ENCODE measurements around the gene SCLY. TPM values are rescaled to one million over a fixed set of nuclear protein-coding genes. Genes with fewer than 3 reads are reported as not detected.

SCLY gene
- 109 TPM in 2 replicates for total RNA-seq

DNA sequence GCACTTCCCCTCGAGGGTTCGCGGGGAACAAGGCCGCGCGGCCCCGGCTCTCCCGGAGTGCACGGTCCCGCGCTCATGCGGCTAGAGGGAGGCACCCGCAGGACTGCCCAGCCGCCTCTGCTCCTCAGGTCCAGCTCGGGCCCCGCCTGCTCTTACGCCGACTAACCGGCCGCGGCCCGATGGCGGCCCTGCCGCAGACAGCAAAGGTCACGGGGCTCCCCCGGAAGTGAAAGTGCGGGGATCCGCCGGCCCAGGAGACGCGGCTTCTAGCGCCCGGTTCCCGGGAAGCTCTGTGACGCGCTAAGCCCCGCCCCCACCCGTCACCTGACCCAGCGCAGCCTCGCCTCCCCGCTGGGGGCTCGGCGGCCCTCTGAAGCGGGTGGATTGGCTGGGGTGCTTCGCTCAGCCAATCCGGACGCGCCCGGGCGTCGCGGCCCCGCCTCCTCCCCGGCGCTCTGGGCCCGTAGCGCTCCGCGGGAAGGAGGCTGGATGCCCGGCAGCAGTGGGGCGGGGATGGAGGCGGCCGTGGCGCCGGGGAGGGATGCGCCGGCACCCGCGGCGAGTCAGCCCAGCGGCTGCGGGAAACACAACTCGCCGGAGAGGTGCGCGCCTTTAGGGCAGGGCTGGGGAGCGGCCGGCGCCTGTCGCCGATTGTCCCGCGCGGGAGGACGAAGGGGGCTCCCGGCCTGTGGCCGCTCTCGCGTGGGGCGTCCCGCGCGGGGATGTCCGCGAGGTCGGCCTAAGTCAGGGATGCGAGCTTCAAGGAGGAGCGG, at the start of gene SCLY:
Gene SCLY (plus strand): TSS at position 460 of the 773 bp plus-strand sequence. CDS start 54 bp downstream, at position 514.
- Mint-ChIP-seq H3K4me3 (peak within 1 kb of the TSS; percentile 91), H3K27me3 (peaks cover 6% of the 10 kb centered on the region), H3K9me3 (peaks cover 4% of the 10 kb centered on the region), H3K4me1 (peaks cover 44% of the 10 kb centered on the region), H3K27ac (peak within 1 kb of the TSS; percentile 95), H3K36me3 (ENCODE audit: low read depth) (peaks cover 41% of the 10 kb centered on the region)
- intact Hi-C loops (cut with micrococcal nuclease) = loop anchor here (1.0 to 5.0 kb wide), 6 partner anchors 33 to 363 kb away; partner anchors contain the start of gene ILKAP
- DNase-seq = peak; percentile 98

DNA sequence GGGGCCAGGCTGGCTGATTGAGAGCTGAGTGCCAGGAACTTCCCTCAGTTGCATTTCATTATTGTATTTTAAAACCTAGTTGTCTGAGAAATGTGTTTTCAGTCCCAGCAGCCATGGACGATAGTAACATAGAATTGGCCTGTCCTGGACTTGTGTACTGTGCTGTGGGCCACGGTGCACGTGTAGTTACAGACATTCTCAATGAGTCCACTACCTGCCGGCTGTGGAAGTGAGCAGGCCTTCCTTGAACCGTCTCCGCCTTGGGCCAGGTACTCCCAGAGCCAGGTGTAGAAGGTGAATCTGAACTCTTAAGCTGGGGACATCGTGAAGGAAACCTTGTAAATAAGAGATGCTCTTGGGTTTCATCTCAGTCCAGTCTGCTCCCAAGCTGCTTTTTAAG, 47.0 kb upstream of the SCLY start:
- no peak for DNase-seq
- H3K27ac Mint-ChIP-seq = no peak overlapping the region
- H3K36me3 Mint-ChIP-seq (ENCODE audit: low read depth) = peaks cover 54% of the 10 kb centered on the region
- H3K9me3 Mint-ChIP-seq = no peaks in the 10 kb centered on the region
- intact Hi-C loops (cut with micrococcal nuclease) = loop anchor here (10.0 kb wide), 1 partner anchor 159 kb away; the partner anchor contains the start of gene RAMP1
- peaks cover 24% of the 10 kb centered on the region for H3K4me1 Mint-ChIP-seq
- H3K4me3 Mint-ChIP-seq = no peak overlapping the region
- no peaks in the 10 kb centered on the region for H3K27me3 Mint-ChIP-seq

DNA sequence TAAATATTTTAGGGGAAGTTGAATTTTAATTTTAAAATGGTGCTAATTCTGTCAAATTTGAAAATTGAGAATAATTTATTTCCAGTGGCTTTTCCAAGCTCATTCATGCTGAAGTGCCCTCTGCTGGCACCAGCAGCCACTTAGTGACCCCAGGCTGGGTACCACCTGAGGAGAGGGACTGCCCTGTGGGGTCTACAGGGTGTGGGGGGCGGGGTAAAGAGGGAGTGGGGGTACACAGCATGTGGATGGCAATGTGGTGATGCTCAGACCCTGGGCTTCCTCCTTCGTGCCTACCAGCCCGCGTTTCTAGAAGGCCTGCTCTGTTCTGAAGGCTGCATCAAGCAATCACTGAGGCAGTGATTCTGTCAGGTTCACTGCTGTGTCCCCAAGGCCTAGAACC, 45.1 kb upstream of the SCLY start:
- no peak overlapping the region for H3K4me3 Mint-ChIP-seq
- no peak for DNase-seq
- H3K27me3 Mint-ChIP-seq = no peaks in the 10 kb centered on the region
- H3K9me3 Mint-ChIP-seq = no peaks in the 10 kb centered on the region
- H3K27ac Mint-ChIP-seq = no peak overlapping the region
- intact Hi-C loops (cut with micrococcal nuclease) = loop anchor here (10.0 kb wide), 1 partner anchor 161 kb away; the partner anchor contains the start of gene RAMP1
- H3K4me1 Mint-ChIP-seq = peaks cover 16% of the 10 kb centered on the region
- peaks cover 54% of the 10 kb centered on the region for H3K36me3 Mint-ChIP-seq (ENCODE audit: low read depth)

DNA sequence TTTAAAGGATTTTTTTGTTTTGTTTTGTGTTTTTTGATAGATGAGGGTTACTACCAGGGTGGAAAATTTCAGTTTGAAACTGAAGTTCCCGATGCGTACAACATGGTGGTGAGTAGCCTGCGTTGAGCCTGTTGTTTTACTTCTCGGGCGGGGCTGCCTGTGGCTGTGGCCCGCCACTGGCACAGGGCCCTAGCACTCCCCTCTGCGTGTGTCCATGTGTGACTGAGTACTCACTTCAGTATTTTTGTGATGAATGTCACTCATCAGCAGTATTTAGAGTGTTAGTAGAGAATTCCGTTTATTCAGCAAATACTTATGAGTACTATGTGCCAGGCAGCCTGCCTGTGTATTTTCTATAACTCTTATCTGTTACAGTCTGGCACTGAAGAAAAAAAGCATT, 44.3 kb upstream of the SCLY start:
- H3K36me3 Mint-ChIP-seq (ENCODE audit: low read depth) = peaks cover 55% of the 10 kb centered on the region
- no peaks in the 10 kb centered on the region for H3K9me3 Mint-ChIP-seq
- H3K27ac Mint-ChIP-seq = no peak overlapping the region
- intact Hi-C loops (cut with micrococcal nuclease) = loop anchor here (10.0 kb wide), 1 partner anchor 162 kb away; the partner anchor contains the start of gene RAMP1
- H3K4me3 Mint-ChIP-seq = no peak overlapping the region
- no peaks in the 10 kb centered on the region for H3K27me3 Mint-ChIP-seq
- H3K4me1 Mint-ChIP-seq = peaks cover 11% of the 10 kb centered on the region
- no peak for DNase-seq

- Mint-ChIP-seq H3K27me3 (no peaks in the 10 kb centered on the region), H3K9me3 (no peaks in the 10 kb centered on the region), H3K36me3 (ENCODE audit: low read depth) (peaks cover 40% of the 10 kb centered on the region), H3K4me3 (no peak overlapping the region), H3K4me1 (peaks cover 21% of the 10 kb centered on the region), H3K27ac (peak overlapping the region; percentile 66)
- no peak for DNase-seq
- intact Hi-C loops (cut with micrococcal nuclease) = loop anchor here (10.0 kb wide), 1 partner anchor 165 kb away; the partner anchor contains the start of gene RAMP1
Observed at GRCh38 chr2:238019962-238020361, 40.8 kb upstream of the SCLY start.

- Mint-ChIP-seq H3K27ac (no peak overlapping the region), H3K4me1 (peaks cover 29% of the 10 kb centered on the region), H3K4me3 (no peak overlapping the region), H3K27me3 (no peaks in the 10 kb centered on the region), H3K9me3 (no peaks in the 10 kb centered on the region), H3K36me3 (ENCODE audit: low read depth) (peaks cover 48% of the 10 kb centered on the region)
- intact Hi-C loops (cut with micrococcal nuclease) = no loop called here
- no peak for DNase-seq
Observed at GRCh38 chr2:238020816-238021215, 40.0 kb upstream of the SCLY start.

- no peak overlapping the region for H3K4me3 Mint-ChIP-seq
Observed at GRCh38 chr2:238021327-238021726, 39.5 kb upstream of the SCLY start.

DNA sequence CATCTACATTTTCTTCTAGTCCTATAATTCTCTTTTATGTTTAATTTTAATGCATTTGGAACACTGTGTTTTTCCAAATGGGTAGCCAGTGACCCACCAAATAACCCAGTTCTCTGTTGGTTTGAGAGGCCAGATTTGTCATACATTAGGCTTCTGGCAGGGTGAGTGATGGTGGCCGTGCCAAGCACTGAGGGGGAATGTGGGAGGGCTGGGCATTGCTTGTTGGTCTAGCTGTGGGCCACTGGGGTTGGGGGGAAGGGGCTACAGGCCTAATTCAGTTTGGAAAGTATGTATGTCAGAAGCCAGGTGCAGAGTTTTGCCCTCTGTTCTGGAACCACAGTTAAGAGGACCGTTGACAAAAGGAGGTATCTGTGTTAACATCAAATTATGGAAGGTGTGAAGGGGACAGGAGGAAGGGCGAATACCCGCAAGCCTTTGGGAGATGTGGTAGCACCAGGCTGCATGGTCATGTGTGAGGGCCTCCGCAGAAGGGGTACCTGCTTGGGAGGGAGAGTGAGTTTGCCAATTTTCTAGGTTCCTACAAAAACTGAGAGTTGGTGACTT, 38.1 kb upstream of the SCLY start:
- no peaks in the 10 kb centered on the region for H3K27me3 Mint-ChIP-seq
- H3K4me1 Mint-ChIP-seq = peaks cover 25% of the 10 kb centered on the region
- intact Hi-C loops (cut with micrococcal nuclease) = no loop called here
- no peak overlapping the region for H3K4me3 Mint-ChIP-seq
- peaks cover 51% of the 10 kb centered on the region for H3K36me3 Mint-ChIP-seq (ENCODE audit: low read depth)
- H3K9me3 Mint-ChIP-seq = no peaks in the 10 kb centered on the region
- H3K27ac Mint-ChIP-seq = peak overlapping the region; percentile 76
- DNase-seq = no peak

More at GRCh38 chr2:238021327-238021726, 39.5 kb upstream of the SCLY start:
- no peak for DNase-seq
- H3K27ac Mint-ChIP-seq = no peak overlapping the region
- H3K9me3 Mint-ChIP-seq = no peaks in the 10 kb centered on the region
- H3K27me3 Mint-ChIP-seq = no peaks in the 10 kb centered on the region
- H3K36me3 Mint-ChIP-seq (ENCODE audit: low read depth) = peaks cover 51% of the 10 kb centered on the region
- H3K4me1 Mint-ChIP-seq = peaks cover 29% of the 10 kb centered on the region
- intact Hi-C loops (cut with micrococcal nuclease) = no loop called here

DNA sequence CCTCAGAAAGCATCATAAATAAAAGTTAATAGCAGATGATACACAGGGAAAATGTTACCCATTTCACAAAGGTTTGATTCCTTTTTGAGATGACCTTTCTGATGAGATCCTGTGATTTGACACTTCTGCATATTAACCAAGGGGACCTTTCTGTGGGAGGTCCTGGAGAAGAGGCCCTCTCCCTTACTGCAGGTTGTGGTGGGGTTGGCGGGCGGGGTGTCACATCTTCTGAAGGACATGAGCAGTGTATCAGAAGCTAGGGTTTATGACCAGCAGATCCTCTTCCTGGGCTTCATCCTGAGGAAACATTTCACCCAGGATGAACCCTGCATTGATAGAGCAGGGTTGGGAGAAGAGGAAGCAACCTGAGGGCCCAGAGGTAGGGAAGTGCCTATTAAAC, 37.2 kb upstream of the SCLY start:
- peak overlapping the region; percentile 62 for H3K27ac Mint-ChIP-seq
- H3K36me3 Mint-ChIP-seq (ENCODE audit: low read depth) = peaks cover 51% of the 10 kb centered on the region
- no peaks in the 10 kb centered on the region for H3K27me3 Mint-ChIP-seq
- H3K9me3 Mint-ChIP-seq = no peaks in the 10 kb centered on the region
- DNase-seq = no peak
- intact Hi-C loops (cut with micrococcal nuclease) = no loop called here
- peaks cover 25% of the 10 kb centered on the region for H3K4me1 Mint-ChIP-seq
- H3K4me3 Mint-ChIP-seq = no peak overlapping the region

DNA sequence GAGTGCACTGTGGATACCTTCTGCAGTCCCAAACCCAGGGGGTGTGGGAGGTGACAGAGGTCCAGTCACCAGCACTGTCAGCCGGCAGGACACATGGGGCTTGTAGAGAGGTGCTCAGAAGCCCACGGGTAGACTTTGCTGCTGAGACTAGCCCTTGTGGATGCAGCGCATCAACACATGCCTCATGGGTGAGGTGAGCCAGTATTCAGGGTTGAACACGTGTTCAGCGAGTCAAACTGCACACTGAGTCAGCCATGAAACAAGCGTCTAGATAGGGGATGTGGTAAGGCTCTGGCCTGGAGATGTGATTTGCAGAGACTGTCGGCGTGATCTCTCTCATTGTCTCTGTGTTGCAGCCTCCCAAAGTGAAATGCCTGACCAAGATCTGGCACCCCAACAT, 35.8 kb upstream of the SCLY start:
- no peaks in the 10 kb centered on the region for H3K27me3 Mint-ChIP-seq
- peaks cover 23% of the 10 kb centered on the region for H3K4me1 Mint-ChIP-seq
- peak overlapping the region; percentile 31 for H3K4me3 Mint-ChIP-seq
- H3K27ac Mint-ChIP-seq = peak overlapping the region; percentile 65
- H3K9me3 Mint-ChIP-seq = no peaks in the 10 kb centered on the region
- intact Hi-C loops (cut with micrococcal nuclease) = loop anchor here (1.0 to 5.0 kb wide), 4 partner anchors 22 to 58 kb away; partner anchors contain the start of genes SCLY and UBE2F
- peaks cover 48% of the 10 kb centered on the region for H3K36me3 Mint-ChIP-seq (ENCODE audit: low read depth)
- DNase-seq = peak; percentile 72

- intact Hi-C loops (cut with micrococcal nuclease) = loop anchor here (1.0 to 5.0 kb wide), 4 partner anchors 23 to 59 kb away; partner anchors contain the start of genes SCLY and UBE2F
- Mint-ChIP-seq H3K4me1 (peaks cover 22% of the 10 kb centered on the region), H3K9me3 (no peaks in the 10 kb centered on the region), H3K4me3 (peak overlapping the region; percentile 31), H3K27ac (peak overlapping the region; percentile 65), H3K27me3 (no peaks in the 10 kb centered on the region), H3K36me3 (ENCODE audit: low read depth) (peaks cover 50% of the 10 kb centered on the region)
- no peak for DNase-seq
Observed at GRCh38 chr2:238025741-238026360, 35.0 kb upstream of the SCLY start.

GRCh38 chr2:238027058-238027457, 33.7 kb upstream of the SCLY start:
- Mint-ChIP-seq H3K27ac (no peak overlapping the region), H3K27me3 (no peaks in the 10 kb centered on the region), H3K9me3 (no peaks in the 10 kb centered on the region), H3K36me3 (ENCODE audit: low read depth) (peaks cover 55% of the 10 kb centered on the region), H3K4me3 (no peak overlapping the region), H3K4me1 (peaks cover 22% of the 10 kb centered on the region)
- intact Hi-C loops (cut with micrococcal nuclease) = loop anchor here (5.0 kb wide), 1 partner anchor 35 kb away; the partner anchor contains the start of gene SCLY
- no peak for DNase-seq

GRCh38 chr2:238027591-238028415, 33.0 kb upstream of the SCLY start:
- intact Hi-C loops (cut with micrococcal nuclease) = loop anchor here (5.0 kb wide), 1 partner anchor 34 kb away; the partner anchor contains the start of gene SCLY
- no peak overlapping the region for H3K4me3 Mint-ChIP-seq

More at GRCh38 chr2:238027591-238028415, 33.0 kb upstream of the SCLY start:
- Mint-ChIP-seq H3K27me3 (no peaks in the 10 kb centered on the region), H3K36me3 (ENCODE audit: low read depth) (peaks cover 57% of the 10 kb centered on the region), H3K4me1 (peaks cover 19% of the 10 kb centered on the region), H3K27ac (peak overlapping the region; percentile 29), H3K9me3 (no peaks in the 10 kb centered on the region)
- no peak for DNase-seq

Measured in activated CD4-positive, alpha-beta T cell treated with anti-CD3 and anti-CD28 coated beads, Interleukin-2, amount 10 ng/mL, durations not matched to agents 24 days and 14 days (primary cell).